HTR-8/SVneo (cell line): Measurements from ENCODE around the gene ZP3.
"Not testable (repeated sequence)": the region's sequence is repeated elsewhere in the genome, so short reads cannot be mapped to it uniquely, and the experiment has no call there.

Source experiments
- DNase-seq: peaks from one replicate; pipeline ENCODE4 v3.0.0; 2011; ENCODE audit warnings: low spot score, mixed read lengths; ENCODE audit not compliant: insufficient read length
- FAIRE-seq: peaks from 2 replicates; lab custom pipeline; 2011; peaks lifted over from hg19 to GRCh38; lab: Jason Lieb, UNC

Gene ZP3

GRCh38 chr7:76424413-76425111, at the start of gene ZP3:
Gene ZP3 (plus strand): TSS chr7:76424950. CDS start chr7:76424965, 15 bp downstream.
- no peak for FAIRE-seq

DNA sequence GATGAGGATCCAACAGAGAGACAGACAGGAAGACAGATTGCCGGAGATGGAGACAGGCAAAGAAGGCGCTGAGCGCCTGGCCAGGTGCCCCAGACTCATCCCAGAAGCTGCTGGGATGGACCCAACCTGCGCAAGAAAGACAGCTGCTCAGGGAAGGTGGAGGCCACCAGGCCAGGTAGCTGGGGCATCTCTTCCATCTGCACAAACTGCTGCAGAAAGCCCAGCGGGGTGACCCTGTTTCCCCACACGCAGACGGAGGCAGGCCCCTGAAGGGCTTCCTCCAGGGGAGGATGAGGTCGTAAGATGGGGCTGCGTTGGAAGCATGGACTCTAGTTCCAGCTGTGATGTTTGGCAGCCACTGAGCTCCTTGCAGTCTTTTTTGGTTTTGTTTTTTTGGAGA, 49.5 kb upstream of the ZP3 start:
- no peak for DNase-seq
- no peak for FAIRE-seq

More at GRCh38 chr7:76424413-76425111, at the start of gene ZP3:
- no peak for DNase-seq

DNA sequence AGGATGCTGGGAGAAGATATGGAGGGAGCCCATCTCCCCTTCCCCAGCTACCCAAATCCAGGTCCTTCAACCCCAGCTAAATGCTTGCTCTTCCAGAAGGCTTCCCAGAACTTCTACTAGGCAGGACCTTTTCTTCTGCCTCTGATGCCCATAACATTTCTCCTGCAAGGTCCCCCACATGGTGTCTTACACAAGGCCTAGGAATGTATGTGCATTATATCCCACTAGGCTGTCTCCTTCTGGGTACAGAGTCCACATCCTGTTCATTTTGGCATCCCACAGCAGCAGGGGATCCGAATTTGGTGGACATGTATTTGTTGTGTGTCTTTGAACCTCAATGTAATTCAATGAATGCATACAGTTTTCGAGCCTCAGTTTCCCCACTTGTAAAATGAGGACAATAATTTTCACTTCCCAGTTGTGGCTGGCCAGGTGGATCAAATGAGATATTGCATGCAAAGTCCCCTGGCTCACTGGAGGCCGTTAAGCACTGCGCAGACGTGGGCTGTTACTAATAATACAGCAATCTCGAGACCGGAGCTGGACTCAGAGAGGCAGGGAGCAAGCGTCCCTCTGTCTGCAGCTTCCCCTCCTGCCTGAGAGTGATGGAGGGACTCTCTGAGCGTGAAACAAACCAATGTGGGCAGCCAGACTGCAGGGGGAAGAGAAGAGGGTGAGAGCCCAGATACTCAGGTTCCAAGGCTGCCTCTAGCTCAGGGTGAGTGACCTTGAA, 47.4 kb upstream of the ZP3 start:
- no peak for FAIRE-seq
- DNase-seq, result no peak

DNA sequence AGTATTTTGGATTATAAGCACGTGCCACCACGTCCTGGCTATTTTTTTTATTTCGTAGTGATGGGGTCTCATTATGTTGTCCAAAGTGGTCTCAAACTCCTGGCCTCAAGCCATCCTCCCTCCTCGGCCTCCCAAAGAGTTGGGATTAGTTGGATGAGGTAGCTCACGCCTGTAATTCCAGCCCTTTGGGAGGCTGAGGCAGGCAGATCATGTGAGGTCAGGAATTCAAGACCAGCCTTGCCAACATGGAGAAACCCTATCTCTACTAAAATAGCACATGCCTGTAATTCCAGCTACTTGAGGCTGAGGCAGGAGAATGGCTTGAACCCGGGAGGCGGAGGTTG, 44.2 kb upstream of the ZP3 start:
- no peak for DNase-seq
- FAIRE-seq, result no peak

DNA sequence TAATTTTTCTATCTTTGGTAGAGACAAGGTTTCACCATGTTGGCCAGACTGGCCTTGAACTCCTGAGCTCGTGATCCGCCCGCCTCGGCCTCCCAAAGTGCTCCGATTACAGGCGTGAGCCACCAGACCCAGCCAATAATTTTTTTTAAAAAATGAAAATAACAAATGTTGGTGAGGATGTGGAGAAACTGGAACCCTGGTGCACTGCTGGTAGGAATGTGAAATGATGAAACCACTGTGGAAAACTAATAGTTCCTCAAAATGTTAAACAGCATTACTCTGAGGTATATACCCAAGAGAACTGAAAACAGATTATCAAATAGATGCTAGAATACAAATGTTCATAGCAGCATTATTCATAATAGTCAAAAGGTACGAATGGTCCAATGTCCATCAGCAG, 42.9 kb upstream of the ZP3 start:
- FAIRE-seq (no peak), DNase-seq (no peak)

- FAIRE-seq, result no peak
- DNase-seq, result no peak
Measured at GRCh38 chr7:76383089-76383944, 41.4 kb upstream of the ZP3 start.

DNA sequence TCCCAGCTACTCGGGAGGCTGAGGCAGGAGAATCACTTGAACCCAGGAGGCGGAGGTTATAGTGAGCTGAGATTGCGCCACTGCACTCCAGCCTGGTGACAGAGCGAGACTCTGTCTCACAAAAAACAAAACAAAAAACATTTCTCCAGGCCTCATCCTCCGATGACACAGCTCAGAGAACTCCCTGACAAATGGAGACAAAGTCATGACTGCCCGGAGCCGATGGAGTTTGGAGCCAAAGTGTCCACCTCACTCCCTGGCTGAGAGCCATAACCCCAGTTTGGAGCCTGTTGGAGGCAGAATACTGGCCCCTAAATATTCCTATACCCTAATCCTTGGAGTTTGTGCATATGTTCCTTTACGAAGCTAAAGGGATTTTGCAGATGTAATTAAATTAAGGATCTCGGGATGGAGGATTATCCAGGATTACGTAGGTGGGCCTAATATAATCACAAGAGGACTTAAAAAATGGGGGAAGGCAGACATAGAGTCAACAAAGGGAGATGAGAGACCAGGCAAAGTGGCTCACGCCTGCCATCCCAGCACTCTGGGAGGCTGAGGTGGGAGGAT, 38.0 kb upstream of the ZP3 start:
- FAIRE-seq (no peak), DNase-seq (no peak)

DNA sequence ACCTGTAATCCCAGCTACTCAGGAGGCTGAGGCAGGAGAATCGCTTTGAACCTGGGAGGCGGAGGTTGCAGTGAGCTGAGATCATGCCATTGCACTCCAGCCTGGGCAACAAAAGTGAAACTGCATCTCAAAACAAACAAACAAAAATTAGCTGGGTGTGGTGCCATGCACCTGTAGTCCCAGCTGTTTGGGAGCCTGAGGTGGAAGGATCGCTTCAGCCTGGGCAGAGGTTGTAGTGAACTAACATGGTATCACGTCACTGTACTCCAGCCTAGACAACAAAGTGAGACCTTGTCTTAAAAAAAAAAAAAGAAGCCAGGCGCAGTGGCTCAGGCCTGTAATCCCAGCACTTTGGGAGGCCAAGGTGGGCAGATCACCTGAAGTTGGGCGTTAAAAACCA, 37.0 kb upstream of the ZP3 start:
- FAIRE-seq, result not testable (repeated sequence)

DNA sequence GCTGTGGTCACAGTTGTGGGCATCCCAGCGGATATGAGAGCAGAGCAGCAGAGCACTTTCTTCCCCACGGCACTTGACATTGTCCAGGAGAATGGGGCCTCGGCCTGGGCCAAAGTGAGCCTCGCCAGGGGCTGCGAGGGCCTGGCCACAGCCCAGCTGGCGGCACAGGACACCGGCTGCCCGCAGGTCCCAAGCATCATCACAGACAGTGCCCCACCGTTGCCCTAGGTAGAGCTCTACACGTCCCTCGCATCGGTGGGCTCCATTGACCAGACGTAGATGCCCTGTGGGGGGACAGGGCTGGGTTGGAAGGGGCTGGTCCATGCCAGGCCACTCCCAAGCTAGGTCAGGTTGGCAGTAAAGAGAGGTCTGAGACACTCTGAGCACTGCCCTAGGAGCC, 34.7 kb upstream of the ZP3 start:
- DNase-seq (no peak), FAIRE-seq (no peak)

More for the DNA sequence above, 37.0 kb upstream of the ZP3 start:
- not testable (repeated sequence) for DNase-seq

DNA sequence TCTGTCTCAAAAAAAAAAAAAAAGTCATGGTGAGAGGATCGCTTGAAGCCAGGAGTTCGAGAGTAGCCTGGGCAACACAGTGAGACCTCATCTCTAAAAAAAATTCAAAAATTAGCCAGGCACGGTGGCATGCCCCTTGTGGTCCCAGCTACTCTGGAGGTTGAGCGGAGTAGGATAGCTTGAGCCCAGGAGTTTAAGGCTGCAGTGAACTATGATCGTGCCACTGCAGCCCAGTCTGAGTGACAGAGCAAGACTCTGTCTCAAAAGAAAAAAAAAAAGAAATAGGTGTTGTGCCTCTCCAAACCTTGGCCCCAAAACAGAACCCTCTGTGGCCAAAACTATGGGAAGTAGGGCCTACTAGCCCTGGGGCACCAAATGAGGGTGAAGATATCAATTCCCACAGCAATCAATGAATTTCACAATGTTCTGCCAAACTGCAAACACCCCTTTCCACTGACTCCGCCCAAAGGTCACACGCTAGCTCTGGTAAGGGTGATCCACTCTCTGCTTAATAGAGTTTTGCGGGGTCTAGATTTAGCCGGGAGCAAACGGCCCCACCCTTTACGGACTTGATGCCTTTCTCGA, 32.1 kb upstream of the ZP3 start:
- DNase-seq (no peak), FAIRE-seq (no peak)

GRCh38 chr7:76393116-76394031, 31.4 kb upstream of the ZP3 start:
- FAIRE-seq (no peak), DNase-seq (peak; percentile 95)

DNA sequence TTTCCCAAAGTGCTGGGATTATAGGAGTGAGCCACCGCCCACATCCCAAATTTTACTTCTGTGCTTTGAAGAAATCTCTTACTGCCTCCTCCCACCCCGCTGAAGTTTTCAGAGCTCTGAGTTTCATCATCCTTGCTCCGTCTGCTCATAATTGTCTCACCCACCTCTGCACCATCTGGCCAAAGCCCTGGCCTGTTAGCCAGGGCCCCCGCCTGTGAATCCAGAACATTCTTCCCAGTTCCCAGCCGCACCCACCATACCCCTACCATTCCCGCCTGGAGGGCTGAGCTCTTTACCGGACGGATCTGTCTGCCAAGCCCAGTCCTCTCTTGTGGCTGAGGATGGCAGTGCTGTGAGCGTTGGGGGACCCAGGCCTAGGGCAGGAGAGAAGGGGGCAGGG, 29.8 kb upstream of the ZP3 start:
- DNase-seq (no peak), FAIRE-seq (no peak)

GRCh38 chr7:76395605-76395964, 29.2 kb upstream of the ZP3 start:
- FAIRE-seq, DNase-seq: not testable (repeated sequence)

DNA sequence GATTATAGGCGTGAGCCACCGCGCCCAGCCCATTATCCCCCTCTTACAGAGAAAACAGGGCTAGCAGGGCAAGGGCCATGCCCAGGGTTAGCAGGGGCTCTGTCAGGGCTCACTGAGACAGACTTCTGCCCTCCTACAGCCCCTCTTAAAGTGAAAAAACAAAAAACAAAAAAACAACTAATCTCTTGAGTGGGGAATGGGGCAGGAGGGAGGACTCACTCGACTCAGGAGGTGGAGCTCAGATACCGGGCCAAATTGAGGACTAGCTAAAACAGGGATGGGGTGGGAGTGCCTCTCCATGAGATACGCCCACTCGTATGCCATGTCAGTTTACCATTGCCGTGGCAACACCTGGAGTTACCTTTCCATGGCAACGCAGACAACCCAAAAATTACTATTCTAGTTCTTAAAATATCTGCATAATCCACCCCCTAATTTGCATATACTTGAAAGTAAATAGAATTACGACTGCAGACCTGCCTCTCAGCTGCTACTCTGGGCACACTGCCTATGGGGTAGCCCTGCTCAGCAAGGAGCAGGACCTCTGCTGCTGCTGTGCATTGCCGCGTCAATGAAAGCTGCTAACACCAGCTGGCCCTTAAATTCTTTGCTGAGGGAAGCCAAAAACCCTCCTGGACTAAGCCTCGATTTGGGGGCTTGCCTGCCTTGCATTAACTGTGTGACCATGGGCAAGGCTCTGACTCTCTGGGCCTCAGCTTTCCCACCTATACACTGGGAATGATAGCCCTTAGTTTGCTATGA, 28.6 kb upstream of the ZP3 start:
- DNase-seq (no peak), FAIRE-seq (no peak)

DNA sequence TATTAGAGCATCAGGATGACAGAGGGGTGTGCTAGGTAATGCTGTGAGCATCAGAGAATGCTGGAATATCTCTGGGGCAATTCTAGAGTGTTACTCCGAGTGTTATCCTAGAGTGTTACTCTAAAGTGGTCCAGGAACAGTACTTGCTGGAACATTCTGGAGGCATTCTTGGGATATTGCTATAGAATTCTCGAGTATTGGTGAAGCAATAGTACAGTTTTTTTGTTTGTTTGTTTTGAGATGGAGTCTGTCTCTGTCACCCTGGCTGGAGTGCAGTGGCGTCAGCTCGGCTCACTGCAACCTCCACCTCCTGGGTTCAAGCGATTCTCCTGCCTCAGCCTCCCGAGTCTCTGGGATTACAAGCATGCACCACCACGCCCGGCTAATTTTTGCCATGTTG, 27.9 kb upstream of the ZP3 start:
- FAIRE-seq, result no peak

GRCh38 chr7:76397409-76398183, 27.2 kb upstream of the ZP3 start:
- no peak for FAIRE-seq
- no peak for DNase-seq

More for the DNA sequence above, 27.9 kb upstream of the ZP3 start:
- DNase-seq, result no peak

DNA sequence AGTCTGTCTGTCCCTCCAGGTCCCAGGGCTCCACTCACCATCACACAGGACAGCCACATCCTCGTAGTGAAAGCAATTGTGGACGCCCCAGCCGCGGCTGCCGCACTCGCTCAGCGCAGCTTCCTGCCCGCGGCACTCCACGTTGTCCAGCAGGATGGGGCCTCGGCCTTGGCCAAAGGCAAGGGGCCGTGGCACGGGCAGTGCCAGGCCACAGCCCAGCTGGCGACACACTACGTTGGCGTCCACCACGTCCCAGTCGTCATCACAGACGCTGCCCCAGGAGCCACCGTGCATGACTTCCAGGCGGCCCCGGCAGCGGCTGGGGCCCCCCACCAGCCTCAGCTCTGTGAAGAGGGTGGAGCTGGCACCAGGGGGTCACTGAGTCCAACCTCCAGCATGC, 24.5 kb upstream of the ZP3 start:
- no peak for DNase-seq
- FAIRE-seq, result no peak

DNA sequence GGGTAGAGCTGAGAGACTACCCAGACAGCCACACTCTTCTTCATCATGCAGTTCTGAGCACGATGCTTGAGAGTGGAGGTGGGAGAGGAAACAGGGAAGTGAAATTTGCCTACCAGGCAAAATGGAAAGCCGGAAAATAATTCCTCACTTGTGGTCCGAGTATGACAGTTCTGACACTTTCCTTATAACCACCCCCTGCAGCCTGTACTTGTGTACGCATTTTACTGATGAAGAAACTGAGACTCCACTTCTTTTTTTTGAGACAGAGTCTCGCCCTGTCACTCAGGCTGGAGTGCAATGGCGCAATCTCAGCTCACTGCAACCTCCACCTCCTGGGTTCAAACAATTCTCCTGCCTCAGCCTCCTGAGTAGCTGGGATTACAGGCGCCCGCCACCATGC, 21.7 kb upstream of the ZP3 start:
- not testable (repeated sequence) for DNase-seq, FAIRE-seq
